ENCODE measurements around the gene DUSP12.
"Not testable (repeated sequence)": the region's sequence is repeated elsewhere in the genome, so short reads cannot be mapped to it uniquely, and the experiment has no call there.

Gene DUSP12

DNA sequence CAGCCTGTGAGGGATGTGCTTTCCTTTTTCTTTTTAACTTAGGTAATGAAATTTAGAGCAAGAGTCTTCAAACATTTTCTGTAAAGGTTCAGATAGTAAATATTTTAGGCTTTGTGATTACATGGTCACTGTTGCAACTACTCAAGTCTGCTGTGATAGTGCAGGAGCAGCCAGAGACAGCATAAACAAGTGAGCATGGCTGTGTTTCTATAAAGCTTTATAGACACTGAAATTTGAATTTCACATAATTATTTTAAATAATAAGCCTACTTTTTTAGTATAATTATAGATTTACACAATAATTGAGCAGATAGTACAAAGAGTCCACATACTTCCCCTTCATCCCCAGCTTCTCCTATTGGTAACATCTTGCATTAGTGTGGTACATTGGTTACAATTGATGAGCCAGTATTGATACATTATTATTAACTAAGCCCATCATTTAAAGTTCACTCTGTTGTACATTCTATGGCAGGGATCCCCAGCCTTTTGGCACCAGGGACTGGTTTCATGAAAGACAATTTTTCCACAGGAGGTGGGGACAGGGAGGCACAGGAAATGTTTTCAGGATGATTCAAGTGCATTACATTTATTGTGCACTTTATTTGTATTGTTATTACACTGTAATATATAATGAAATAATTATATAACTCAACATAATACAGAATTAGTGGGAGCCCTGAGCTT, 19.5 kb downstream of the DUSP12 start:
- H3K4me3 ChIP-seq (ENCODE audit: low read length) = no peak overlapping the region
- no peak overlapping the region for H3K4me2 ChIP-seq (ENCODE audit: low read length)
- H3K27ac ChIP-seq (ENCODE audit: low read length) = no peak overlapping the region
- no peaks in the 10 kb centered on the region for H3K36me3 ChIP-seq (replicated peaks; ENCODE audit: low read depth, low read length)
- H3K4me1 ChIP-seq (ENCODE audit: low read length) = peaks cover 12% of the 10 kb centered on the region
- no peaks in the 10 kb centered on the region for H3K9me3 ChIP-seq (ENCODE audit: insufficient read depth, low read length)
- no peak for TF ChIP-seq EZH2phosphoT487 (IDR thresholded peaks at IDR 0.05; ENCODE audit: low read depth)
- TF ChIP-seq, protein P1, sequence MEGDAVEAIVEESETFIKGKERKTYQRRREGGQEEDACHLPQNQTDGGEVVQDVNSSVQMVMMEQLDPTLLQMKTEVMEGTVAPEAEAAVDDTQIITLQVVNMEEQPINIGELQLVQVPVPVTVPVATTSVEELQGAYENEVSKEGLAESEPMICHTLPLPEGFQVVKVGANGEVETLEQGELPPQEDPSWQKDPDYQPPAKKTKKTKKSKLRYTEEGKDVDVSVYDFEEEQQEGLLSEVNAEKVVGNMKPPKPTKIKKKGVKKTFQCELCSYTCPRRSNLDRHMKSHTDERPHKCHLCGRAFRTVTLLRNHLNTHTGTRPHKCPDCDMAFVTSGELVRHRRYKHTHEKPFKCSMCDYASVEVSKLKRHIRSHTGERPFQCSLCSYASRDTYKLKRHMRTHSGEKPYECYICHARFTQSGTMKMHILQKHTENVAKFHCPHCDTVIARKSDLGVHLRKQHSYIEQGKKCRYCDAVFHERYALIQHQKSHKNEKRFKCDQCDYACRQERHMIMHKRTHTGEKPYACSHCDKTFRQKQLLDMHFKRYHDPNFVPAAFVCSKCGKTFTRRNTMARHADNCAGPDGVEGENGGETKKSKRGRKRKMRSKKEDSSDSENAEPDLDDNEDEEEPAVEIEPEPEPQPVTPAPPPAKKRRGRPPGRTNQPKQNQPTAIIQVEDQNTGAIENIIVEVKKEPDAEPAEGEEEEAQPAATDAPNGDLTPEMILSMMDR (IDR thresholded peaks at IDR 0.05; ENCODE audit: low read depth, low read length) = no peak
- no peaks in the 10 kb centered on the region for H3K27me3 ChIP-seq (ENCODE audit: low read depth, low read length)
- H2AFZ ChIP-seq (ENCODE audit: low read depth, low read length) = no peak overlapping the region
- H3K79me2 ChIP-seq (ENCODE audit: low read length) = peaks cover 76% of the 10 kb centered on the region
- peaks cover 21% of the 10 kb centered on the region; the same call in 1 of the 2 replicates for H4K20me1 ChIP-seq (ENCODE audit: insufficient read depth, low read length)
- H3K9ac ChIP-seq (ENCODE audit: low read length) = no peak overlapping the region

DNA sequence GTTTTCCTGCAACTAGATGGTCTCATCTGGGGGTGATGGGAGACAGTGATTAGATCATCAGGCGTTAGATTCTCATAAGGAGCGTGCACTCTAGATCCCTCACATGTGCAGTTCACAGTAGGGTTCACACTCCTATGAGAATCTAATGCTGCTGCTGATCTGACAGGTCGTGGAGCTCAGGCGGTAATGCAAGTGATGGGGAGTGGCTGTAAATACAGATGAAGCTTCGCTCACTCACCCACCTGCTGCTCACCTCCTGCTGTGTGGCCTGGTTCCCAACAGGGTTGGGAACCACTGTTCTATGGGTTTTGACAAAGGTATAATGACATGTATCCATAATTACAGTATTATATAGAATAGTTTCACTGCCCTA, 20.1 kb downstream of the DUSP12 start:
- not testable (repeated sequence) for H3K27me3 ChIP-seq (ENCODE audit: low read depth, low read length); H3K4me2 ChIP-seq (ENCODE audit: low read length); H3K27ac ChIP-seq (ENCODE audit: low read length); H3K4me3 ChIP-seq (ENCODE audit: low read length); H3K9ac ChIP-seq (ENCODE audit: low read length); H2AFZ ChIP-seq (ENCODE audit: low read depth, low read length); H3K9me3 ChIP-seq (ENCODE audit: insufficient read depth, low read length); H3K36me3 ChIP-seq (replicated peaks; ENCODE audit: low read depth, low read length)
- peaks cover 12% of the 10 kb centered on the region for H3K4me1 ChIP-seq (ENCODE audit: low read length)
- H4K20me1 ChIP-seq (ENCODE audit: insufficient read depth, low read length) = peaks cover 21% of the 10 kb centered on the region; the same call in 1 of the 2 replicates
- H3K79me2 ChIP-seq (ENCODE audit: low read length) = peaks cover 81% of the 10 kb centered on the region

DNA sequence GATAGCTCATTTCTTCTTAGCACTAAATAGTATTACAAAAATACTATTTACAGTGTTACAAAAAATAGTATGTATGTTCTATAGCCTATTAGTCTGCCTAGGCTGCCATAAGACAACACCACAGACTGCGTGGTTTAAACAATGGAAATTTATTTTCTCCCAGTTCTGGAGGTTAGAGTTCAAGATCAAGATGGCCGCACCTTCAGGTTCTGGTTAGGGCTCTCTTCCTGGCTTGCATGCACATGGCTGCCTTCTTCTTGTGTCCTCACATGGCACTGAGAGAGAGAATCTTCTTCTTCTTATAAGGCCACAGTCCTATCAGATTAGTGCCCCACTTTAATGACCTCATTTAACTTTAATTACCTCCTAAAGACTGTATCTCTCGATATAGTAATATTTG, 20.7 kb downstream of the DUSP12 start:
- H3K9me3 ChIP-seq (ENCODE audit: insufficient read depth, low read length) = no peaks in the 10 kb centered on the region
- no peaks in the 10 kb centered on the region for H3K27me3 ChIP-seq (ENCODE audit: low read depth, low read length)
- peaks cover 10% of the 10 kb centered on the region for H3K4me1 ChIP-seq (ENCODE audit: low read length)
- H3K4me3 ChIP-seq (ENCODE audit: low read length) = no peak overlapping the region
- no peak overlapping the region for H3K9ac ChIP-seq (ENCODE audit: low read length)
- H3K79me2 ChIP-seq (ENCODE audit: low read length) = peaks cover 87% of the 10 kb centered on the region
- H4K20me1 ChIP-seq (ENCODE audit: insufficient read depth, low read length) = peaks cover 26% of the 10 kb centered on the region
- H3K27ac ChIP-seq (ENCODE audit: low read length) = no peak overlapping the region
- no peak overlapping the region for H3K4me2 ChIP-seq (ENCODE audit: low read length)
- no peak overlapping the region for H2AFZ ChIP-seq (ENCODE audit: low read depth, low read length)
- H3K36me3 ChIP-seq (replicated peaks; ENCODE audit: low read depth, low read length) = no peaks in the 10 kb centered on the region
- TF ChIP-seq EZH2phosphoT487 (IDR thresholded peaks at IDR 0.05; ENCODE audit: low read depth) = no peak
- TF ChIP-seq, protein P1 (IDR thresholded peaks at IDR 0.05; ENCODE audit: low read depth, low read length) = no peak

DNA sequence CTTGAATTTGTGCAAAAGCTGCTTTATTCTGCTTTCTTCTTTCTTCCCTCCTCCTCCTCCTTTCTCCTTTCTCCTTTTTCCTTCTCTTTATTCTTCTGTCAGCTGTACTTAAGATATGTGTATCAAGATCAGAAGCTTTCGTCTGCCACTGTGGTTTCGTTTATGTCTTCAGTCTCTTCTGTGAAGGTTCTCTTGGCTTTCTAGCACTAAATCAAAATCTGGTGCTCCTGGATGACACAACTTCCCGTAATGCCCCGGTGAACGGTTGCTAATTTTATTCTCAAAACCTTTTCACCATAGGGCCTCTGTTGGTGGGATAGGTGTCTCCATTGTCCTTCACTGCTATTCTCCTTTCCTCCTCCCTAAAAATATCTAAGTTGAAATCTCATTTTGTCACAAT, 21.6 kb downstream of the DUSP12 start:
- Histone ChIP-seq H3K27ac (ENCODE audit: low read length) (no peak overlapping the region), H3K36me3 (replicated peaks; ENCODE audit: low read depth, low read length) (no peaks in the 10 kb centered on the region), H3K4me3 (ENCODE audit: low read length) (no peak overlapping the region), H3K27me3 (ENCODE audit: low read depth, low read length) (no peaks in the 10 kb centered on the region), H3K79me2 (ENCODE audit: low read length) (peaks cover 93% of the 10 kb centered on the region), H3K4me2 (ENCODE audit: low read length) (no peak overlapping the region), H2AFZ (ENCODE audit: low read depth, low read length) (no peak overlapping the region), H3K4me1 (ENCODE audit: low read length) (peaks cover 8% of the 10 kb centered on the region), H3K9ac (ENCODE audit: low read length) (no peak overlapping the region), H3K9me3 (ENCODE audit: insufficient read depth, low read length) (no peaks in the 10 kb centered on the region), H4K20me1 (ENCODE audit: insufficient read depth, low read length) (peaks cover 35% of the 10 kb centered on the region)
- TF ChIP-seq EZH2phosphoT487 (IDR thresholded peaks at IDR 0.05; ENCODE audit: low read depth) = no peak
- TF ChIP-seq, protein P1 (IDR thresholded peaks at IDR 0.05; ENCODE audit: low read depth, low read length) = no peak
